Astrocyte (in vitro differentiated cells and primary cell): ENCODE data around the gene CLCNKA.
"Not testable (repeated sequence)": the region's sequence is repeated elsewhere in the genome, so short reads cannot be mapped to it uniquely, and the experiment has no call there.

ENCODE experiments used
- CTCF ChIP-seq: IDR thresholded peaks from 2 replicates; pipeline ENCODE4 v1.5.1; 2011; ENCODE audit warnings: low read depth, mild to moderate bottlenecking, inconsistent platforms, low read length, moderate library complexity; ENCODE audit not compliant: insufficient read depth
- EZH2 ChIP-seq: IDR thresholded peaks from 2 replicates; pipeline ENCODE4 v1.6.1; 2012; ENCODE audit warnings: mild to moderate bottlenecking, low read length, inconsistent platforms; ENCODE audit not compliant: insufficient read depth

- not testable (repeated sequence) for TF ChIP-seq CTCF, EZH2
Measured at GRCh38 chr1:16001274-16001673, 20.6 kb upstream of the CLCNKA start.
